ENCODE results near the gene ALKAL2. TPM values are rescaled to one million over a fixed set of nuclear protein-coding genes. Genes with fewer than 3 reads are reported as not detected.

Gene ALKAL2
- total RNA-seq, 1 donor from 2014 or later, result 3.0 TPM

Other genes with a start within 250 kb of the ALKAL2 start
- gene FAM110C, start 241.6 kb downstream of the ALKAL2 start, total RNA-seq, result 0.58 TPM
- gene SH3YL1, start 24.1 kb downstream of the ALKAL2 start, total RNA-seq, result 32.7 TPM
- gene ACP1, start 23.1 kb downstream of the ALKAL2 start, total RNA-seq, result 49.4 TPM